Hindlimb muscle (tissue), 1 donor: ENCODE measurements around the gene C11orf16. TPM values are rescaled to one million over a fixed set of nuclear protein-coding genes. Genes with fewer than 3 reads are reported as not detected.
"Not testable (repeated sequence)": the region's sequence is repeated elsewhere in the genome, so short reads cannot be mapped to it uniquely, and the experiment has no call there.

Experiments
- DNase-seq: peaks from one replicate; pipeline ENCODE4 v3.0.0-alpha.2; 2013
- polyA plus RNA-seq: library from polyadenylated mRNA; unstranded; fragments of 120-200 nt; gene quantifications from one replicate; pipeline ENCODE4 v1.2.1, GENCODE V29; 2013; ENCODE audit not compliant: insufficient read length

The C11orf16 gene
- polyA plus RNA-seq, 1 donor = 0.25 TPM

DNA sequence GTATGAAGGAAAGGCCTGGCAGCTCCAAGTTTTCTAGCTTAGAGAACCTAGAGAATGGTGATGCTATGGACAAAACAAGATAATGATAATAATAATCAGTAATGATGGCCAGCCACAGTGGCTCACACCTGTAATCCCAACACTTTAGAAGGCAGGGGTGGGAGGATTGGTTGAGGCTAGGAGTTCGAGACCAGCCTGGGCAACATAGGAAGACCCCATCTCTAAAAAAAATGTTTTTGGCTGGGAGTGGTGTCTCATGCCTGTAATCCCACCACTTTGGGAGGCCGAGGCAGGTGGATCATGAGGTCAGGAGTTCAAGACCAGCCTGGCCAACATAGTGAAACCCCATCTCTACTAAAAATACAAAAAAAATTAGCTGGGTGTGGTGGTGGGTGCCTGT lies 3.0 kb upstream of the C11orf16 start:
- not testable (repeated sequence) for DNase-seq

DNA sequence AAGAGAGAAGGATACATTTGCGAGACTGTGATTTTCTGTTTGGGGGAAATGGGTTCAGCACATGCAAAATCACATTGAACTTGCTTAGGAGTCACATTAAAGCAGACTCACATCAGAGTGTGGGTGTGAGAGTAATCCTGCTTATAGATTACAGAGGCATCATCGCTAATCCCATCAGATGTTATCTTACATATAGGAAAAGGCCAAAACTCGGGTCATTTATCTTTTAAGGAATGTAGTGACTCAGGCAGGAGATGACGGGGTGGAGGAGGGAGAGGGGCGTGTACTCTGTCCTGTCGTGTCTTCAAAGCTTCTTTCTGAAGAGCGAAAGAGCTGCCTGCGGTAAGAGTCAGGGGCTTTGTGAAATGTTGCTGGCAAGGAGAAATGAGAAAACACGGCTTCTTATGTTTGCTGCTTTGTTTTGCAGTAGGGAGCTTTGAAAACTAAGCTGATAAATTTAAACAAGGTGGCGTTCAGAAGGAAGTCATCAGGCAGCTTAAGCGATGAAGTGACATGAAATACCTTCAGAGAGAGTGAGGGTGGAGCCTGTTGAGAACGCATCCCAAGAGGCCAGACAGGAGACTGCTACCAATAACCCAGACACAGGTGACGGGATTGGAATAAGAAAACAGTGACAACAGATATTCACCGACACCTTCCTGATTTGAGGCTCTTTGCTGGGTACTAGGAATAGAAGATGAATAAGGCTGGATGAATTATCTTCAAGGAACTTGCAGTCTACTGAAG lies 2.2 kb upstream of the C11orf16 start:
- DNase-seq = no peak

DNA sequence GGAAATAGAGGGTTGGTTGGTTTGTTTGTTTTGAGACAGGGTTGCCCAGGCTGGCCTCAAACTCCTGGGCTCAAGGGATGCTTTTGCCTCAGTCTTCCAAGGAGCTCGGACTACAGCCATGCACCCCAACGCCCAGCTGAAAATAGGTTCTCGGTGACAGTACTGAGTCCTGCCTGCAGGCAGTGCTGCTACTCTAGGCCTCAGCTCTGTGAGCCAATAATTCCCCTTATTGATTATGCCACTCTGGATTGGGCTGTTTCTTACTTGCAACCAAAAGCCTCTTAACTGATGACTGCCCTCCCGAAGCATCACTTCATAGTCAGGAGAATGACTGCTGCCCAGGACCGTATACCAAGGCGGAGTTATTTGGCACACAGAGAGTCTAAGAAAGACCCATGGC lies 1.2 kb upstream of the C11orf16 start:
- DNase-seq = no peak

DNA sequence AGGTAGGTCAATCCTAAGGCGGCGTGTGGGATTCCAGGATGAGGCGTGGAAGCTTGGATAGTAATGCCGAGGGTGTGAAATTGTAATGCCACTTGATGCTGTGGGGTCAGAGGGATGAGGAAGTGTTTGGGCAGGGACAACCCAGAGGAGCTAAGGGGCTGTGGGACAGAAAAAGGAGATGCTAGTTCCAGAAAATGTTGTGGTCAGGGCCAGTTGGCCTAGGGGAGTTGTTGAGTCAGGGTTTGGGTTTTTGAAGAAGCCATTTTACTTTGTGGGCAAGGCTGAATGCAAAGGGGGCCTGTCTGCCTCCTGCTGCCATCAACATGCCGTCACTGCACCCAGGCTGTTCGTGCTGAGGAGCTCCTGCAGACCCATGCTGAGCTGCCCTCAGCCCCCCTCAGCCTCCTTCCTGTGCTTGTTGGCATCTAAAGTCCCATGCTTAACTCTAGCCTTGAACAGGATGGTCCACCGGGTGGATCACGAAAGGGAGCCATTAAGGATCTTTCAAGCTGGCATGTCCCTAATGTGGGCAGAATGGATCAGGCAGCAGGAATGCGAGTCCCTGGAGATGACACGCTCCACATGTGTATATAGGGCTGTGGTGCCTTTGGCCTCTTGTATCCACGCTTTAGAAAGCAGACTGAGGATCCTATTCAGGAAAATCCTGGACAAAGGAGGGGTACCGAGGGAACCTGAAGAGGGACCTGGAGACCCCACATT lies 2.1 kb downstream of the C11orf16 start:
- DNase-seq = no peak

DNA sequence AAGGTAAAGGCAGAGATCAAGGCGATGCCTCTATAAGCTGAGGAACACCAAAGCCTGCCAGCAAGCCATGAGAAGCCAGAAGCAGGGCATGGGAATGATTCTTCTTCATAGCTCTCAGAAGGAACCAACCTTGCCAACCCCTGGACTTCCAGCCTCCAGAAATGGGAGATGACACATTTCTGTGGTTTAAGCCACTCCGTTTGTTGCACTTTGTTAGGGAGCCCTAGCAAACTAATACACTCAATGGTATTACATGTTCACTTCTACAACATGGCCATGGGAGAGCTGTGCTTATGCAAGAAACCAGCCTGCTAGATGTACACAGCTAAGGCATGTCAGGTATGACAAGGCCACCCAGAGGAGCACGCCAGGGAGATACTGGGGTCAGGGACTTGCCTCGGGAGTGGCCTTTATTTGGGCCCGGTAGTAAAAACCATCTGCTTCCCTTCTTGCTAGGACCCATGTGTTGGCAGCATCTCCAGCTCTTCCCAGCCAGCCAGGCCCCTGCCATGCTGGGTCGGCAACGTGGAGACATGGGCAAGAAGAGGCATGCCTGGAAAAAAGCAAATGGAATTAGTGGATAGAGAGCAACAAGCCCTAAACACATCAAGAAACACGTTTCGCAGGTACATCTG lies 3.6 kb downstream of the C11orf16 start:
- DNase-seq = no peak

DNA sequence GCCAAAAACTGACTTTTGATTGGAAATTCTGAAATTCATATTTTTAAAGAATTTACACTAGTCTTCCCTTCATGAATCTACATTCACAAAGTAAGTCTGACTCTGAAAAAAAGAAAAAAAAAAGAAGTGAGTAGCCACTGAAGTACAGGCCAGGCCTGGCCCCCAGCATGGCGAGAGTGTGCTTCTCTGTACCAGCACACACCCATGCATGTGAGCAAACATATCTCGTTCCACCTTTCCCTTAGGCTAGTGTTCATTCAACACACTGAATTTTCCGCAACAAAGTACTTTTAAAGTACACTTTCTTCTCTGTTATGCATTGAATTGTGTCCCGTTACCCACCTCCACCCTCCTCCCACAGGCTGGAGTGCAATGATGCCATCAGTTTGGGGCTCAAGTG lies 4.5 kb downstream of the C11orf16 start:
- no peak for DNase-seq

DNA sequence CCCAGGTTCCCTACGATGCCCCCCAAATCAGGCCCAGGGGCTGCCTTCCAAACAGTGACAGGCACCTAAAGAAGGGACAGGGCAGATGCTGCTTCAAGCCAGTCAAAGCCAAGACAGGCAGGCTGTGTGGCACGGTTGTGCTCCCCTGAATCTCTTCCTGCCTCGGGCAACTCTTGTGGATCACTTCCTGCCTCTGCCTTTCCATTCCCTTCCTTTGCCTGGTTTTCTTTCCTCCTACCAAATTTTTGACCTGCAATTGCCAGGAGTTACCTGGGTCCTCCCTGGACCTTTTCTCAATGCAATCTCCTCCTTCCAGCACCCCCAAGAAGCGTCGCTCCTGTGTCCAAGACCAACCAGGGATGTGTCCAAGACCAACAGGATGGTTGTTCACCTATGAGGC lies 5.5 kb downstream of the C11orf16 start:
- DNase-seq = no peak

DNA sequence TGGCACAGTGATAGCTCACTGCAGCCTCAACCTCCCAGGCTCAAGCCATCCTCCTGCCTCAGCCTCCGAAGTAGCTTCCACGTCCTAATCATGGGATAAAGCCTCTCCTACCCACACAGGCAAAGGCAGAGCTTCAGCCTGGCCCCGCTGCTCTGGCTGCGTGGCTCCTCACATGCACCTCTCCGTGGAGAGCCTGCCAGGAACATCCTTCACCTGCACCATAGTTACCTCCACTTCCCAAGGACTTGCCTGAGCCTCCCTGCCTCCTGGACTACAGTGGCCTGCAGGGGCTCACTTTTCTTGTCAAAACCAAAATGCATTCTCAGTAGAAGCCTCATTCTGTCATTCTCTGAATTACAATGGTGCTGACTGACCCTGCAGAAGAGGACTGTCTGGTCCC lies 6.5 kb downstream of the C11orf16 start:
- no peak for DNase-seq

DNA sequence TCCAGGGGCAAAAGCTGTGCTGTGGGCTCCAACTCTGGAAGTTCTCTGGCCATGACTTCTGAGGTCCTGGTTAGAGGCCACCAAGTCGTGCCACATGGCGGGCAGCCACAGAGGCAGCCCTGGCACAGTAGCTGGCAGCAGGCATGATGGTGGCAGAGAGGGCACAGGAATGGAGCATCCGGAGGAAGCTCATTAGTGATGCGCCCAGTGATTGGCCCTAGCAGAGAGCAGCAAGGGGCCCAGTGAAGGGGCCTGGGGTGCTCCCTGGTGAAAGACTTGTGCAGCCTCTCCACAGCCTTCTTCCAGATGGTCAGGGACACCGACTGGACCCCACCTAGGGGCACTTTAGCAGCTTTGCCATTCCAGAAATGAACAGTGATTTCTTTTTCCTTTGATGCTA lies 7.0 kb downstream of the C11orf16 start:
- DNase-seq = no peak

DNA sequence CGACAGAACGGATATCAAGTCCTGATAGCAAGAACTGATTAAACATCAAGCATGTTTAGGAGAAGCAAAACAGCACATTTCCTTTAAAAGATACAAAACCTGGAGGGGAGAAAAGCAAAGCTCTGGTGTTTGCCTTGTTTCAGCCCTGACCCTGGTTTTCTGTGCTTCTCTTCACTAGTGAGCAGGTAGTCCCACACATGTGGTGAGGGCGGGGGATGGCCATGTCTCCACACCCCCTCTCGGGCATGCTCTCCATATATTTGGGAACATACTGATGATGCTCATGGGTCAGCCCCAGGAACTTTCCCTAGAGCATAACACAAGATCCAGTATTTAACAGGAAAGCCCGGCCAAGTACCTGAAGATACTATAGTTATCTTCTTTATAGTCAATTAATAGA lies 10.1 kb downstream of the C11orf16 start:
- no peak for DNase-seq

DNA sequence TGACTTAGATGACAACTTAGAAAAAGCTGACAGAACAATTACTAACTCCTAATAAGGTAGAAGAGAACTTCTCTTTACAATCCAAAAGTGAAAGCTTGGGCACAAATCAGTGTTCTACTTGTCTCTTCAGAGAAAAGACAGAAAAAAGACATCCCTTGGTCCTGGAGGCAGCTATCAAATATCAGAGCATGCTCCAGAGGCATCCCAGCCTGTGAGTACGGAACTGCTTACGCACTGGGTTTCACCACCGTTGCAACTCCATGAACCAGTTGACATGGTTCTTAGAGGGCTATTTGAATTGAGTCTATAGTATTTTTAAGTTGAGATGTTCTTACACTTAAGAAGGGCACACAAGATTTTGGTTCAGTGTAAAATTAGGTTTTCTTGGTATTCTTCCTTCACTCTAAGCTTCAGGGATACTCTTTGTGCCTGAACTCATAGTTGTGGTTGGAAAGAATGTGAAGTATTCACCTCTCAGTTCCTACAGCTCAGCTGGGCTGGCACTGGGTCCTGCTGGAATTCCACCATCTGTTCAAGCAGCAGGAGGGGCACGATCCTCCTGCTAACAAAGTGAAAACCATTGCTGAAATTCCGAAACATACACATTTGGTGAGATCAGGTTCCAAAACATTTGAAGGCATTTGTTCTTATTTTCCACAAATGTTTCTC lies 15.5 kb downstream of the C11orf16 start:
- peak; percentile 73 for DNase-seq

DNA sequence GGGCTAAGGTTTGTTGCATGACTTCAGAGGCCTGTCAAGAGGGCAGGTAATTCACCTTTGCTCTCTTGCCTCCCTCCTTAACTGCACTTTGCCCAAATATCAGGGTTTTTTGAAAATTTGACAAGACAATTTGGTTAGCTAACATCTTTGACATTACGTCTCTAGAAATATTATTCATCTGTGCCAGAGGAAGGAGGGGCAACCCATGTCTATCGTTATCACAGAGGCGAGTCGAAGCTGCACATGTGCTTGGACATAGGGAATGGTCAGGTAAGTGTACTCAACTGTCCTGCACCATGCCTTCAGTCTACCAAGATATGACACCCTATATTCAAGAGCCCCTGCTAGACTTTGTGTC lies 18.1 kb downstream of the C11orf16 start:
- DNase-seq = no peak

DNA sequence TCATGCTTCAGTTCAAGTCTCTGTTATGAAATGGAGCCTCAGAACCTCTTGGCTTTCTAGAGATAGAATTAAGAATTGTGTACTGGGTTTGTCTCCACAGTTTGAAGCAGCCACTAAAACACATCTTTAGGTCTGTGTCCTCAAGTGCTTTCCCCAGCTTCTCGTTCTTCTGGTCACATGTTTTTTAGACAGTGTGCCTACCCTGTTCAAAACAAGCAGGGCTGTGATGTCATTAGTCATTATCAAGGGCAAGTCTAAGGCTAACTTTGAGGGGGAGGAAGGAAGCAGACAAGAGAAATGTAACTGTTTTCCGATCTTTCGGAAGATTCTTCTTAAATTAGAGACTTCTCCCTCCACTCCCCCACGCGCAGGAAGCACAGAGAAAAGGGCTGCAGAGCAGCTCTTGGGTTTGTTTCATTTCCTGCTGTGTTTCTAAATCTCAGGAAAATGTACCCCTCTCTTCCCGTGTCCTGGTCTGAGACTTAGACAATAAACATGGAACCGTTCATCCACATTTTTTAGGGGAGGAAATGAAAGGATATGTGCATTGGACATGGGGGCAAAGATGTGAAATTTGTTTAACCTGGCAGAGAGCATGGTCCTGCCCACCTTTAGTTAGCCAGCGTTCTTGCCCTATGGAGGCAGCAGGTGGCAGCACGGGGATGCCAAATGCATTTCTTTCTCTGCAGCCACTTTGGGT lies 18.6 kb downstream of the C11orf16 start:
- no peak for DNase-seq

DNA sequence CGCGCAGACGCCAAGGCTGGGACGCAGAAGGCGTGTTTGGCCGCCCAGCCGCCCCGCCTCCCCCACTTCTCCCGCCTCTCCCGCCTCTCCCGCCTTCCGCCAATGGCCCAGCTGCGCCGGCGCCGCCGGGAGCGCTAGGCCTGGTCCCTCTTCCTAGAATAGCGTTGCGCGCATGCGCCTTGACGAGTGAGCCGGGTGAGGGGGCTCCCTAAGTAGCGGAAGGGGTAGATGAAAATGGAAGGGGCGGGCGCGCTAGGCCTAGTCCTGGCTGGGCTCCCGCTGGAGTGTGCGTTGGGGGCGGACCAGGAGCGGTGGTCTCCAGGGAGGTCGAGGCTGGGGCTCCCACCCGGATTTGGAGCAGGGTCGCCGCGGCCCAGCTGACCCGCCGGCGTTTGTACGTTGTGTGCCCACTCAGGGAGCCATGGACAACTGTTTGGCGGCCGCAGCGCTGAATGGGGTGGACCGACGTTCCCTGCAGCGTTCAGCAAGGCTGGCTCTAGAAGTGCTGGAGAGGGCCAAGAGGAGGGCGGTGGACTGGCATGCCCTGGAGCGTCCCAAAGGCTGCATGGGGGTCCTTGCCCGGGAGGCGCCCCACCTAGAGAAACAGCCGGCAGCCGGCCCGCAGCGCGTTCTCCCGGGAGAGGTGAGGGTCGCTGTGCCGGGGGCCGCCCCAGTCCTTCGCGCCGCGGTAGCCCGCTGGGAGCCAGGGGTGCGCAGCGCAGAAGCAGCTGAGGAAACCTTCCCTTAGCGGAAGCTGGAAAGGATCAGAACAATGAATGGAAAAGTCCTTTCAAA lies 21.5 kb downstream of the C11orf16 start, which contains the start of gene AKIP1:
TSS of gene AKIP1 (plus strand) at position 161 of the 795 bp plus-strand sequence. CDS start at position 422, 261 bp downstream.
- DNase-seq = peak; percentile 99

DNA sequence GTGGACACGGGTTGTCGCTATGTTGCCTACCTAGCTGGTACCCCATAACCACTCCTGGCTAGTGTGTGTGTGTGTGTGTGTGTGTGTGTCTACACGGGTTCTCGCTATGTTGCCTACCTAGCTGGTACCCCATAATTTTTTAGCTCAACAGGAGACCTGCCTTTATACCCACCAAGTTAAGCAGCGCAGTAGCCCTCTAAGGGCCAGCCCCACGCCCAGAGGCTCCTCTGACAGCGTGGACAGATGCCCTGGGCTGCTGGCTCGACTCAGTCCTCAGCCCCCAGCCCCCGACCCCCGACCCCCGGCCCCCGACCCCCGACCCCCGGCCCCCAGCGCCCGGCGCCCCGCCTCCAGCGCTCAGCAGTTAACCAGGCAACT lies 22.1 kb downstream of the C11orf16 start:
- DNase-seq = no peak

DNA sequence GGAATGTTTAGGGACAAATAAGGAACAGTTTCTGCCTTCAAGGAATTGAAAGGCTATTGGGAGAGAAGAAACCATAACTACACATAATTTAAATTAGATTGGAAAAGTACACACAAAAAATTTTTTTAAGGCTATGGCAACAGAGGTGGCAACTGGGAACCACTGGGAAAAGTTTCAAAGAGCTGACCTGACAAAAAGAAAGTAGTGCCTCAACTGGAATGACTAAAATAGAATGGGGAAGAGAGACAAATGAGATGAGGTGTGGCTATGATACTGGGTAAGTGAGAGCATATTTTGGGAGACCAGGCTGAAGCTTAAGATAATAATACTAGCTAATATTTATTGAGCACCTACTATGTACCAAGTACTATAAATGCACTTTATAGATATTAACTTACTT lies 24.6 kb downstream of the C11orf16 start:
- DNase-seq = no peak

DNA sequence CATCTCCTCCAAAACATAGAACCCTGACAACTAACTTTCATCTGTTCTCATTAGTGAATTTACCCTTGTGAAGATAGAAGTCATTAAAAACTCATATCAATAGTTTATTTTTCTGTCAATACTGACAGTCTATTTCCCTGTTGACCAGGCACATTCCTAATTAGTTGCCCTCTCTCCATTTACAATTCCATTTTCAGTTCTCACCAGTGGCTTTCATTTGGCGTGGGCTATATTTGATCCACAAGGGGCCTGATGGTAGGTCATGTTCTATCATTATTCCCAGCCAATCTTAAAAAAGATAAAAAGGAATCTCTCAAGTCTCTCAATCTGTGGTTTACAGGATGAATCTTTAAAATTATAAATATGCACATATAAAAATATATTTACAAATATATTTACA lies 25.6 kb downstream of the C11orf16 start:
- DNase-seq = no peak

DNA sequence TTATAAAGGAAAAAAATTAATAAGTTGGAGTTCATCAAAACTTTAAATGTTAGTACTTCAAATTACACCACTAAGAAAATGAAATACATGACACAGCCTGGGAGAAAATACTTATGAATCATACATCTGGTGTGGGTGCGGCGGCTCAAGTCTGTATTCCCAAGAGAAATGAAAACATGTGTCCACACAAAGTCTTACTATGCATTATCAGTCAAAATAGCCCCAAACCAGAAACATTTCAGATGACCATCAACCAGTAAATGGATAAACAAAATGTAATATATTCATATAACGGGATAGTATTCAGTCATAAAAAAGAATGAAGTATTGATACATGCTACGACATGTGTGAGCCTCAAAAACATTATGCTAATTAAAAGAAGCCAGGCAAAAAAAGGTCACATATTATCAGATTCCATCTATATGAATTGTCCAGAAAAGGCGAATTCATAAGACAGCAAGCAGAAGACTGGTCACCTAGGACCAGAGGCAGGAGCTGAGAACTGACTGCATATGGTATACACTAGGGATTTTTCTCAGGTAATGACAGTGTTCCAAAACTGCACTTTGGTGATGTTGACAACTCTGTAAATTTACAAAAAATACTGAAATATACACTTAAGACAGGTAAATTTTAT lies 27.1 kb downstream of the C11orf16 start:
- DNase-seq = no peak

DNA sequence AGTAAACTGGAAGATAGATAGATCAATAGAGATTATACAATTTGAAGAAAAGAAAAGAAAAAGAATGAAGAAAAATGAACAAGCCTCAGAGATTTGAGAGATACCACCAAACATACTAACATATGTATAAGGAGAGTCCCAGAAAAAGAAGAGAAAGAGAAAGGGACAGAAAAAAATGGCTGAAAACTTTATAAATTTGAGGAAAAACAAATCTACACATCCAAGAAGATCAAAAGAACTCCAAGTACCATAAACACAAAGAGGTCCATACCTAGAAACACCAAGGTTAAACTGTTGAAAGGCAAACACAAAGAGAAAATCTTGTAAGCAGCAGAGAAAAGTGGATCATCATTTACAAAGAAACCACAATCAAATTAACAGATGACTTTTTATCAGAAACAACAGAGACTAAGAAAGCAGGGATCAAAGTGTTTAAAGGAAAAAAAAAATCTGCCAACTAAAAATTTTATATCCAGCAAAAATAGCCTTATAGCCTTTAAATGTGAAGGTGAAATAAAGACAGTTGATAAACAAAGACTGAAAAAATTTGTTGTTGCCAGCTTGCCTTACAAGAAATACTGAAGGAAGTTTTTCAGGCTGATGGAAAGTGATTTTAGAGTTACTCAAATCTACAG lies 33.5 kb downstream of the C11orf16 start:
- DNase-seq = no peak

DNA sequence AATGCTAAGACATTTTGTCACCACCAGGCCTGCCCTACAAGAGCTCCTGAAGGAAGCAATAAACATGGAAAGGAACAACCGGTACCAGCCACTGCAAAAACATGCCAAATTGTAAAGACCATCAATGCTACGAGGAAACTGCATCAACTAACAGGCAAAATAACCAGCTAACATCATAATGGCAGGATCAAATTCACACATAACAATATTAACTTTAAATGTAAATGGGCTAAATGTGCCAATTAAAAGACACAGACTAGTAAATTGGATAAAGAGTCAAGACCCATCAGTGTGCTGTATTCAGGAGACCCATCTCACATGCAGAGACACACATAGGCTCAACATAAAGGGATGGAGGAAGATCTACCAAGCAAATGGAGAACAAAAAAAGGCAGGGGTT lies 41.6 kb downstream of the C11orf16 start:
- DNase-seq = not testable (repeated sequence)

DNA sequence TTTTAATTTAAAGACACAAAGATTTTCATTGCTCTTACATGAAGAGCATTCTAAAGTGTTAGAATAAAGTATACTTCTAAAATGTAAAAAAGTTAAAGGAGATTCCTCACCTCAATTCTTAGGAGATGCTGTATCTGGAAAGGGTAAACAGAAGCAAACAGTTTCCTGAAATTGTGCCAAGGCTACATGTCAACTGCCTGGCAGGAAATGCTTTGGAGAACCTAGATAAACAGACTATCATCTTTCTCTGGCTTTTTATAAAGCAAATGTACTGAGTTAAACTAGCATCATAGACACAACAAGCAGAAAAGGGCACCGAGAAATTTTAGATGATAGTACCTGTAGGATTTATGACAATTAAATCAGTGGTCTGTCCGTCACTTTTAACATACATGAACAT lies 46.4 kb downstream of the C11orf16 start:
- no peak for DNase-seq
